ENCODE measurements around the gene CNTN4.
"Not testable (repeated sequence)": the region's sequence is repeated elsewhere in the genome, so short reads cannot be mapped to it uniquely, and the experiment has no call there.

The CNTN4 gene

DNA sequence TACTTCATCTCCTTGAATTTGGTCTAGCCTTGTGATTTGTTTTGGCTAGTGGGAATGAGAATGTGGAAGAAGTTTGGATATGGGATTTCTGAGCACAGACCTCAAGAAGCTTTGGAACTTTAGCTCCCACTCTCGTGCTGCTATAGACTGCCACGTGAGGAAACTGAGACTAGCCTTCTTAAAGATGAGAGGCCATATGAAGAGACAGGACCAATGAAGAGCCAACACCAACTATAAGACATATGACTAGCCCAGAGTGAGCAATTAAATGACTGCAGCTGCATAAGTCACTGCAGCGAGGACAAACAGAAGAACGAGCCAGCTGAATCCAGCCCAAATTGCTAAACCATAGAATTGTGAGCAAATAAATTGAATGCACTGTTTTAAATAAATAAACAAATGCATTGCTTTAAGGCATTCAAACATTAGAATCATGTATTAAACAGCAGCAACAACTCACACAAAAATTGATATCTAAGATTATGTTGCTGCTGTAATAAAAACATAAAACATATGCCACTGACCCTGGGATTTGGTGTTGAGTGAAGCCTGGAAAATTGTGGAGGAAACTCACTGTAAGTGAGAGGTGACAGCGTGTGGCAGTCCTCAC, 15.7 kb upstream of the CNTN4 start:
- Histone ChIP-seq H3K27ac (no peak overlapping the region), H4K20me1 (ENCODE audit: insufficient read depth) (no peaks in the 10 kb centered on the region), H3K79me2 (ENCODE audit: insufficient read depth, low read depth) (no peaks in the 10 kb centered on the region), H3K4me2 (no peak overlapping the region), H3K4me3 (IDR thresholded peaks at IDR 0.05; ENCODE audit: insufficient read depth, low read depth, low read length) (no peak overlapping the region), H3K27me3 (ENCODE audit: insufficient read depth, low read depth) (no peaks in the 10 kb centered on the region), H3K4me1 (ENCODE audit: low read depth, poor library complexity, severe bottlenecking) (peaks cover 8% of the 10 kb centered on the region), H2AFZ (ENCODE audit: low read depth) (no peak overlapping the region), H3K9ac (no peak overlapping the region), H3K36me3 (ENCODE audit: insufficient read depth) (no peaks in the 10 kb centered on the region)
- TF ChIP-seq, protein P1, sequence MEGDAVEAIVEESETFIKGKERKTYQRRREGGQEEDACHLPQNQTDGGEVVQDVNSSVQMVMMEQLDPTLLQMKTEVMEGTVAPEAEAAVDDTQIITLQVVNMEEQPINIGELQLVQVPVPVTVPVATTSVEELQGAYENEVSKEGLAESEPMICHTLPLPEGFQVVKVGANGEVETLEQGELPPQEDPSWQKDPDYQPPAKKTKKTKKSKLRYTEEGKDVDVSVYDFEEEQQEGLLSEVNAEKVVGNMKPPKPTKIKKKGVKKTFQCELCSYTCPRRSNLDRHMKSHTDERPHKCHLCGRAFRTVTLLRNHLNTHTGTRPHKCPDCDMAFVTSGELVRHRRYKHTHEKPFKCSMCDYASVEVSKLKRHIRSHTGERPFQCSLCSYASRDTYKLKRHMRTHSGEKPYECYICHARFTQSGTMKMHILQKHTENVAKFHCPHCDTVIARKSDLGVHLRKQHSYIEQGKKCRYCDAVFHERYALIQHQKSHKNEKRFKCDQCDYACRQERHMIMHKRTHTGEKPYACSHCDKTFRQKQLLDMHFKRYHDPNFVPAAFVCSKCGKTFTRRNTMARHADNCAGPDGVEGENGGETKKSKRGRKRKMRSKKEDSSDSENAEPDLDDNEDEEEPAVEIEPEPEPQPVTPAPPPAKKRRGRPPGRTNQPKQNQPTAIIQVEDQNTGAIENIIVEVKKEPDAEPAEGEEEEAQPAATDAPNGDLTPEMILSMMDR (conservative IDR thresholded peaks at IDR 0.05; ENCODE audit: low read depth, low read length): no peak

DNA sequence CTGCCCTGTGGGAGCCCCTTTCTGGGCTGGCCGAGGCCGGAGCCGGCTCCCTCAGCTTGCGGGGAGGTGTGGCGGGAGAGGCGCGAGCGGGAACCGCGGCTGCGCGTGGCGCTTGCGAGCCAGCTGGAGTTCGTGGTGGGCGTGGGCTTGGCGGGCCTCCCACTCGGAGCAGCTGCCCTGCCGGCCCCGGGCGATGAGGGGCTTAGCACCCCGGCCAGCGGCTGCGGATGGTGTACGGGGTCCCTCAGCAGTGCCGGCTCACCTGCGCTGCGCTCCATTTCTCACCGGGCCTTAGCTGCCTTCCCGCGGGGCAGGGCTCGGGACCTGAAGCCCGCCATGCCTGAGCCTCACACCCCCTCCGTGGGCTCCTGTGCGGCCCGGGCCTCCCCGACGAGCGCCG, 15.1 kb upstream of the CNTN4 start:
- not testable (repeated sequence) for H3K27ac ChIP-seq; H4K20me1 ChIP-seq (ENCODE audit: insufficient read depth); H2AFZ ChIP-seq (ENCODE audit: low read depth); H3K4me1 ChIP-seq (ENCODE audit: low read depth, poor library complexity, severe bottlenecking); H3K4me3 ChIP-seq (IDR thresholded peaks at IDR 0.05; ENCODE audit: insufficient read depth, low read depth, low read length); H3K9ac ChIP-seq; H3K79me2 ChIP-seq (ENCODE audit: insufficient read depth, low read depth); H3K27me3 ChIP-seq (ENCODE audit: insufficient read depth, low read depth); H3K4me2 ChIP-seq; H3K36me3 ChIP-seq (ENCODE audit: insufficient read depth)

DNA sequence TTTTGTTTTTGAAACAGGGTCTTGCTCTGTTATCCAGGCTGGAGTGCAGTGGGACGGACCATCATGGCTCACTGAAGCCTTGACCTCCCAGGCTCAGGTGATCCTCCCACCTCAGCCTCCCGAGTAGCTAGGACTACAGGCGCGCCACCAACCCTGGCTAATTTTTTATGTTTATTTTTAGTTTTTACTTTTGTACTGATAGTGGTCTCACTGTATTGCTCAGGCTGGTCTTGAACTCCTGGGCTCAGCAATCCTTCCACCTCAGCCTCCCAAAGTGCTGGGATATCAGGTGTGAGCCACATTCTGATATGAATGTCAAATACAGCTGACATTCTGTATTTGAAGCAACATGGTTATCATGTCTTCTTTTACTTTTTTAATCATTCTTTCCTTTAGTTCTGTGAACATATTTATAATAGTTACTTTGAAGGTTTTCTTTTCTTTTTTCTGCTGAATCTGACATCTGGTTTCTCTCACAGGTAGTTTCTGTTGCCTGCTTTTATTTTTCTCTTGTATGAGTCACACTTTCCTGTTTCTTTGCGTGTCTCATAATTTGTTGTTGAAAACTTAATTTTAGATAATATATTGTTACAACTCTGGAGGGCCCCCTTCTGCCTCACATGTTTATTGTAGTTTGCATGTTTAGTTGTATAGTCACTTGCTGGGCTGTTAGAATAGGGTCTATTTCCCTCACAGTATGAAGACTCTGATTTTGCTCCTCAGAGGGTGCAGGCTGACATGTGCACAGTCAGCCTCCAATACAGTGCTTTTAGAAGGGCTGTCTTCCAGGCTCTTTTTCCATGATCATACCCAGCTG, 8.4 kb upstream of the CNTN4 start:
- Histone ChIP-seq H3K4me1 (ENCODE audit: low read depth, poor library complexity, severe bottlenecking) (peaks cover 6% of the 10 kb centered on the region), H3K9ac (no peak overlapping the region), H4K20me1 (ENCODE audit: insufficient read depth) (no peaks in the 10 kb centered on the region), H3K27me3 (ENCODE audit: insufficient read depth, low read depth) (no peaks in the 10 kb centered on the region), H3K4me2 (no peak overlapping the region), H3K27ac (no peak overlapping the region), H3K79me2 (ENCODE audit: insufficient read depth, low read depth) (no peaks in the 10 kb centered on the region), H3K4me3 (IDR thresholded peaks at IDR 0.05; ENCODE audit: insufficient read depth, low read depth, low read length) (no peak overlapping the region), H3K36me3 (ENCODE audit: insufficient read depth) (no peaks in the 10 kb centered on the region), H2AFZ (ENCODE audit: low read depth) (no peak overlapping the region)
- TF ChIP-seq, protein P1 (conservative IDR thresholded peaks at IDR 0.05; ENCODE audit: low read depth, low read length): no peak

DNA sequence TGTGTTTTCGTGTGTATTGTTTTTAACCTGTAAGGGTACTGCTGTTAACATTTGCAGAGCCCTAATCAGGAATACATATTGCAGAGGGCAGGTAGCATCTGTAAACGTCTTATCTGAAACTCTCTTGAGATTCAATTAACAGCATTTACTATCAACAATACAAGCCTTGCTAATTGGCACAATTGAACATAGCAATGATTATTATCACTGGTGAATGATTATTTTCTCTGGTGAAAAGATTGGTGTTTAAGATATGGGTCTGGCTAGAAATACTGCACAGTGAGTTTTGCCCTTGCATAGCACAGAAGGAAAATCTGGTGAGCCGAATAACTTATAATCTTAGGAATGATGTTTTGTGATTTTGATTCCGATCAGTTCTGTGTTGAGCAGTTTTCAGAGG, 5.9 kb upstream of the CNTN4 start:
- TF ChIP-seq, protein P1 (conservative IDR thresholded peaks at IDR 0.05; ENCODE audit: low read depth, low read length): no peak
- H3K4me3 ChIP-seq (IDR thresholded peaks at IDR 0.05; ENCODE audit: insufficient read depth, low read depth, low read length): no peak overlapping the region

DNA sequence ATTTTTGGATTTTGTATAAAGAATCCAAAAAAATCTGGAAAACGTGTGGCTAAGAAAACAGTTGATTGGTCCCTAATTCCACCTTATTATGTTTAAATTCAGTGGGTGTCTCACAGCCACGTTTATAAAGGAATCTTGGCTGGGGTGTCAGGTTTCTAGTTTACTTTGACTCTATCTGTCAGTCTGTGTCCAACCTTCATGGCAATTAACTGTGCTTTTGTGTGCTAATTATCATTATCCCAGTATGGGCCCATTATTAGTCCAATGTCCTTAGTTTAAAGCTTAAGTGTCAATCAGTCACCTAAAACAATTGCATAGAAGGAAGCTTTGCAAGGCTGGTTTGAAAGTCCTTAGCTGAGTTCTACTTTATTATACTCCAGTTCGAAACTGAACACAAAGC, 3.7 kb upstream of the CNTN4 start:
- H3K9ac ChIP-seq: no peak overlapping the region
- no peak overlapping the region for H2AFZ ChIP-seq (ENCODE audit: low read depth)
- no peak overlapping the region for H3K4me3 ChIP-seq (IDR thresholded peaks at IDR 0.05; ENCODE audit: insufficient read depth, low read depth, low read length)
- H4K20me1 ChIP-seq (ENCODE audit: insufficient read depth): no peaks in the 10 kb centered on the region
- TF ChIP-seq, protein P1 (conservative IDR thresholded peaks at IDR 0.05; ENCODE audit: low read depth, low read length): no peak
- H3K27me3 ChIP-seq (ENCODE audit: insufficient read depth, low read depth): no peaks in the 10 kb centered on the region
- no peaks in the 10 kb centered on the region for H3K36me3 ChIP-seq (ENCODE audit: insufficient read depth)
- H3K4me1 ChIP-seq (ENCODE audit: low read depth, poor library complexity, severe bottlenecking): peaks cover 6% of the 10 kb centered on the region
- no peak overlapping the region for H3K4me2 ChIP-seq
- H3K27ac ChIP-seq: no peak overlapping the region
- H3K79me2 ChIP-seq (ENCODE audit: insufficient read depth, low read depth): no peaks in the 10 kb centered on the region

More for the DNA sequence above, 5.9 kb upstream of the CNTN4 start:
- H3K27ac ChIP-seq: no peak overlapping the region
- H3K9ac ChIP-seq: no peak overlapping the region
- no peaks in the 10 kb centered on the region for H4K20me1 ChIP-seq (ENCODE audit: insufficient read depth)
- no peaks in the 10 kb centered on the region for H3K27me3 ChIP-seq (ENCODE audit: insufficient read depth, low read depth)
- H3K4me1 ChIP-seq (ENCODE audit: low read depth, poor library complexity, severe bottlenecking): peaks cover 6% of the 10 kb centered on the region
- H3K79me2 ChIP-seq (ENCODE audit: insufficient read depth, low read depth): no peaks in the 10 kb centered on the region
- no peak overlapping the region for H3K4me2 ChIP-seq
- no peaks in the 10 kb centered on the region for H3K36me3 ChIP-seq (ENCODE audit: insufficient read depth)
- H2AFZ ChIP-seq (ENCODE audit: low read depth): no peak overlapping the region

Measured in KMS-11 (cell line).